GM23248 (cell line): ENCODE results near the gene DAND5.

Experiments used
- EZH2 ChIP-seq: fragments of 200-600 bp; sonication (generic); IDR thresholded peaks from 2 replicates; pipeline ENCODE4 v1.6.1; 2018; ENCODE audit warnings: antibody characterized with exemption, mild to moderate bottlenecking; ENCODE audit not compliant: insufficient read depth, poor library complexity, severe bottlenecking
- EZH2phosphoT487 ChIP-seq: fragments of 200-600 bp; sonication (generic); IDR thresholded peaks from 2 replicates; pipeline ENCODE4 v1.6.1; 2018; ENCODE audit warnings: antibody characterized with exemption, moderate library complexity, mild to moderate bottlenecking, low read depth; ENCODE audit not compliant: insufficient read depth

- no peak for TF ChIP-seq EZH2
- TF ChIP-seq EZH2phosphoT487 = no peak
Observed at GRCh38 chr19:13012690-13013608, 43.6 kb downstream of the DAND5 start.
